Stimulated activated effector memory CD8-positive, alpha-beta T cell treated with anti-CD3 and anti-CD28 coated beads, Interleukin-12 subunit alpha, Interleukin-12 subunit beta, amount 100 ng/mL, for 72 hours (primary cell): ENCODE measurements around the gene TRMT11.
"Not testable (repeated sequence)": the region's sequence is repeated elsewhere in the genome, so short reads cannot be mapped to it uniquely, and the experiment has no call there.

Source experiments
- ATAC-seq: fragments of 150-1000 bp; cut with Tn5 transposase; 2 replicates; pipeline ENCODE4 v1.10.0; 2021
- DNase-seq, 2 donors: peaks; one replicate each; pipeline ENCODE4 v3.0.0; 2021 to 2022; ENCODE audit warnings: low spot score in 2 of 2
- H3K27ac Mint-ChIP-seq: one replicate; pipeline ENCODE4 v1.8.0; 2022; ENCODE audit warnings: mild to moderate bottlenecking, mixed read lengths
- H3K36me3 Mint-ChIP-seq: one replicate; pipeline ENCODE4 v1.8.0; 2022; ENCODE audit warnings: mild to moderate bottlenecking, mixed read lengths
- H3K4me1 Mint-ChIP-seq: one replicate; pipeline ENCODE4 v1.8.0; 2022; ENCODE audit warnings: mixed read lengths
- H3K4me3 Mint-ChIP-seq: one replicate; pipeline ENCODE4 v1.8.0; 2022; ENCODE audit warnings: mild to moderate bottlenecking, mixed read lengths
- H3K9me3 Mint-ChIP-seq: one replicate; pipeline ENCODE4 v1.8.0; 2022; ENCODE audit warnings: mixed read lengths

TRMT11 gene

DNA sequence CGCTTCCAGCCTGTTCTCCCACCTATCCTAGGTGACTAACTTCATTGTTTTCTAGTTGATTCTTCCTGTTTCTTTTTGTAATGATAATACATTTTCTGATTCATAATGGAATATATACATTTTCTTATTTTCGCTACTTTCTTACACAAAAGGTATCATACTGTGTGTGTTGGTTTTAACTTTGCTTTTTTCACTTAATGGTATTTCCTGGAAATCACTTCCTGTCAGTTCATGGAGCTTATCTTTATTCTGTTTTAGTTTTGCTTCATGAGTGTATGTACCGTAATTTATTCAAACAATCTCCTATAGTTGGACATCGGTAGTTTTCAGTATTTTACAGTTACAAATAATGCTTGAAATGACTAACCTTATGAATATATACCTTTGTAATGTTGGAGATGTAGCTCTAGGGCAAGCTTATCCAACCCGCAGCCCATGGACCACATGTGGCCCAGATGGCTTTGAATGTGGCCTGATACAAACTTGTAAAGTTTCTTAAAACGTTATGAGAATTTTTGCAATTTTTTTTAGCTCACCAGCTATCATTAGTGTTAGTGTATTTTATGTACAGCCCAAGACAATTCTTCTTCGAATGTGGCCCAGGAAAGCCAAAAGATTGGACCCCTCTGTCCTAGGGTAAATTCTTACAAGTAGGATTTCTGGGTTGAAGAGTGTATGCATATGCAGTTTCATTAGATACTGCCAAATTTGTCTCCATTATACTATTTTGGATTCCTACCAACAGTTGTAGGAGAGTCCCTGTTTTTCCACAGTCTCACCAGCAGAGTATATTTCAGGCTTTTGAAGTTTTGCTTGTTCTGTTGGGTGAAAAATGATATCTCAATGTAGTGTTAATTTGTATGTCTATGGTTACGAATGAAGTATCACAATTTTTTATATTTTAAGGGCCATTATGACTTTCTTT, 16.7 kb downstream of the TRMT11 start:
- Mint-ChIP-seq H3K9me3 (no peaks in the 10 kb centered on the region), H3K27ac (no peak overlapping the region), H3K4me3 (no peak overlapping the region), H3K4me1 (peaks cover 7% of the 10 kb centered on the region), H3K36me3 (peaks cover 69% of the 10 kb centered on the region)
- DNase-seq (no peak), ATAC-seq (no peak)

DNA sequence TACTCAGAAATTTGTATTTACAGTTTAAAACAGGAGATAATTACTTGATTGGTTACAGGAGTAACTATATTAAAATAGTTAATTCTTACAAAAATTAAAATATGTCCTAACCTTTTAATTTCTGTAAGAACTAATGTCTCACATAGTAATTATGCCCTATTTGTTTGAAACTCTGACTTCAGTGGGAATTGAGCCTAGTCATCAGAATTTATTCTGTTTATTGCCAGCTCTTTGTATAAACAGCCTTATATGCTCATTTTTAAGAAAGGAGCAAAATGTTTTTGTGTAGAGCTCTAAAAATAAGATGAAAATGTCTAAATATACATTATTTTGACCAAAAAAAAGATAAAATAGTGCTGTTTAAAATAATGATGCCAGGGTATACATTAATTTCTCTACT, 21.5 kb downstream of the TRMT11 start:
- Mint-ChIP-seq H3K36me3 (peaks cover 60% of the 10 kb centered on the region), H3K4me1 (peaks cover 2% of the 10 kb centered on the region), H3K4me3 (no peak overlapping the region), H3K27ac (no peak overlapping the region), H3K9me3 (no peaks in the 10 kb centered on the region)
- ATAC-seq (no peak), DNase-seq (no peak)

DNA sequence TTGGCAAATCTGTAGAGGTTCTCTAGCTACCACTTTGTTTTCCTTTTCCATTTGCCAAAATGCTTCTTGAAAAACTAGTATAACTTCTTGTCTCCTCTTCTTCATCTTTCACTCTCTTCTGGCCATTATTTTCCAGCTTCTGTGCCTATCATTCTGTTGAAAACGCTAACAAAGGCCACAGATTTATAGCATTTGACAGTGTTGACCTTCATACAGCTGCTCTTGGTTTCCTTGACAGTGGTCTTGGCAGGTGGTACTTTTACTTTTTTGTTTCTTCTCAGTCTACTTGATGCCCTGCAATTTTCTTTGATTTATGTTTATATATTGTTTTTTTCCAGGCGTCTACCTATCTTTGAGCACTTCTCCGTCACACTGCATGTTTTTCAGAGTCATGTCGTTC, 23.7 kb downstream of the TRMT11 start:
- no peak overlapping the region for H3K4me3 Mint-ChIP-seq
- H3K36me3 Mint-ChIP-seq = peaks cover 72% of the 10 kb centered on the region
- DNase-seq (no peak), ATAC-seq (no peak)
- H3K27ac Mint-ChIP-seq = no peak overlapping the region
- H3K4me1 Mint-ChIP-seq = no peaks in the 10 kb centered on the region
- H3K9me3 Mint-ChIP-seq = no peaks in the 10 kb centered on the region

GRCh38 chr6:126015863-126016262, 29.5 kb downstream of the TRMT11 start:
- H3K4me1 Mint-ChIP-seq = no peaks in the 10 kb centered on the region
- ATAC-seq = no peak
- no peak overlapping the region for H3K27ac Mint-ChIP-seq
- H3K36me3 Mint-ChIP-seq = peaks cover 93% of the 10 kb centered on the region
- no peak overlapping the region for H3K4me3 Mint-ChIP-seq
- H3K9me3 Mint-ChIP-seq = no peaks in the 10 kb centered on the region
- DNase-seq = no peak

GRCh38 chr6:126016591-126016990, 30.3 kb downstream of the TRMT11 start:
- no peaks in the 10 kb centered on the region for H3K4me1 Mint-ChIP-seq
- H3K27ac Mint-ChIP-seq = no peak overlapping the region
- DNase-seq (no peak), ATAC-seq (no peak)
- no peak overlapping the region for H3K4me3 Mint-ChIP-seq
- H3K36me3 Mint-ChIP-seq = peaks cover 93% of the 10 kb centered on the region
- H3K9me3 Mint-ChIP-seq = no peaks in the 10 kb centered on the region

DNA sequence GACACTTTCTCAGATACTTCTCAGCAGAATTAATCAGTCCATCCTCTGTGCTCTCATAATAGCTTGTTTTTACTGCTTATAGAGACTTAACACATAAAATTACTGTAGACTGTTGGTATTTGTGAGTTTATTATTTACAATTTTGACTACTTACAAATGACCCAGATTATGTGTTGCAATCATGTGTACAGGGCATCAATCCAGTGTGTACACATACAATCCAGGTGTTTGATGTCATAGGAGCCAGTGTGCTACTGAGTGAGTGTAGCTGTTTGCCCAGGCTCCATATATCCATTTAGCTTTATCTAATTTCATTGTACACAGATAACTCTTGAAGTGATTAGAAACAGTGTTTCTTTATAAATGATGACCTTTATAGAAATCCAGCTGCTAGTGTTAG, 31.3 kb downstream of the TRMT11 start:
- no peaks in the 10 kb centered on the region for H3K9me3 Mint-ChIP-seq
- no peak overlapping the region for H3K27ac Mint-ChIP-seq
- ATAC-seq (no peak), DNase-seq (no peak)
- peaks cover 93% of the 10 kb centered on the region for H3K36me3 Mint-ChIP-seq
- no peak overlapping the region for H3K4me3 Mint-ChIP-seq
- no peaks in the 10 kb centered on the region for H3K4me1 Mint-ChIP-seq

- Mint-ChIP-seq H3K4me3 (no peak overlapping the region), H3K9me3 (no peaks in the 10 kb centered on the region), H3K27ac (no peak overlapping the region), H3K4me1 (no peaks in the 10 kb centered on the region), H3K36me3 (peaks cover 87% of the 10 kb centered on the region)
- DNase-seq = no peak
- ATAC-seq = no peak
Observed at GRCh38 chr6:126020305-126021050, 34.1 kb downstream of the TRMT11 start.

DNA sequence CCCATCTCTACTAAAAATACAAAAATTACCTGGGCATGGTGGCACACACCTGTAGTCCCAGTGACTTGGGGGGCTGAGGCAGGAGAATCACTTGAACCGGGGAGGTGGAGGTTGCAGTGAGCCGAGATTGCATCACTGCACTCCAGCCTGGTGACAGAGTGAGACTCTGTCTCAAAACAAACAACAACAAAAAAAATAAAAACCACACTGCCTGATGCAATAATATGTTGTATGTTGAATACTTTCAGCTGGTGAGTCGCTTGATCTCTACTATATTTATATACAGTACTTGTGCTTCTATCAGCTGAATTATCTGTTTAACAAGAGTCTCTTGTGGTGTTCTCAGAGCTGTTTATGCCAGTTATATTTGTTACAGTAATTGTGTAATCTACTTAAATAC, 37.1 kb downstream of the TRMT11 start:
- not testable (repeated sequence) for DNase-seq, H3K27ac Mint-ChIP-seq, H3K4me3 Mint-ChIP-seq, ATAC-seq, H3K9me3 Mint-ChIP-seq, H3K4me1 Mint-ChIP-seq
- H3K36me3 Mint-ChIP-seq = peaks cover 79% of the 10 kb centered on the region

DNA sequence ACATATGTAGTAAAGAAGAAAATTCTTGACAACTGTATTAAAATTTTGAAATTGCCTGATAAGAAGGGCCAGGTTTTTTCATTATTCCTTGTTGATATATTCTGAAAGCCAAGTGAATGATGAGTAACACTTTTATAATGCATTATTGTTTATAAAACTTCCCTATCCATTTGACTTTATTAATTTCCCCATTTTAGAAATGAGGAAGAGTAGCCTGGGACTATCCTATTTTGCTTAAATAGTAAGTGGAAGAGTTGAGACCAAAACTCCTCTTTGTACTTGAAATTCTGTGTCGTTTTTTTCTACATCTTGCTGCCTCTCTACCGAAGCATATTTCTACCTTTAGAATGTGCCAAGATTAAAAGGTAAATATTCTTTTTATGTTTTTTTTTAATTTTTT, 39.7 kb downstream of the TRMT11 start:
- ATAC-seq = no peak
- DNase-seq = no peak
- H3K9me3 Mint-ChIP-seq = no peaks in the 10 kb centered on the region
- H3K36me3 Mint-ChIP-seq = peaks cover 67% of the 10 kb centered on the region
- H3K4me3 Mint-ChIP-seq = no peak overlapping the region
- H3K27ac Mint-ChIP-seq = no peak overlapping the region
- no peaks in the 10 kb centered on the region for H3K4me1 Mint-ChIP-seq

- Mint-ChIP-seq H3K4me3 (no peak overlapping the region), H3K9me3 (no peaks in the 10 kb centered on the region), H3K4me1 (no peaks in the 10 kb centered on the region), H3K27ac (no peak overlapping the region), H3K36me3 (peaks cover 57% of the 10 kb centered on the region)
- DNase-seq (no peak), ATAC-seq (no peak)
Observed at GRCh38 chr6:126027601-126028000, 41.3 kb downstream of the TRMT11 start.

DNA sequence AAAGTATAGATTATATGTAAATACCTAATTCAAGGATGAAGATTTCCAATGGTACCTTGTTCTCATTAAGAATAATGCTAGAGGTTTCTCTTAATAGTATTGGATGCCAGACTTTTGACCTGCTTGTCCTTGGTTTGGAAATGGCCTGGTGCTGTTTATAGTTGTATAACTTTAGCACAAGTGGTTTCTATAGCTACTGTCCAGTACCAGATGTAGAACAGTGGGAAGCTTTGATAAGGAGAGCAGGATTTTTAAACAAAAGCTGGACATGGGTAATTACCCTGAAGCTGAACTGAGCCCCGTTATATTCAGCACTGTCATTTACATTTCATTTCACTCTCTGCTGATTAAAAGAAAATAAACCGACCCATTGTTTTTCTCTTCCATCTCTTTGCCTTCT, 43.7 kb downstream of the TRMT11 start:
- no peak for ATAC-seq
- no peak overlapping the region for H3K4me3 Mint-ChIP-seq
- H3K27ac Mint-ChIP-seq = no peak overlapping the region
- H3K4me1 Mint-ChIP-seq = no peaks in the 10 kb centered on the region
- peaks cover 45% of the 10 kb centered on the region for H3K36me3 Mint-ChIP-seq
- H3K9me3 Mint-ChIP-seq = no peaks in the 10 kb centered on the region
- DNase-seq = no peak

GRCh38 chr6:126033696-126034095, 47.4 kb downstream of the TRMT11 start:
- H3K36me3 Mint-ChIP-seq = peaks cover 41% of the 10 kb centered on the region
- DNase-seq (no peak), ATAC-seq (peak; percentile 28)
- no peak overlapping the region for H3K27ac Mint-ChIP-seq
- no peaks in the 10 kb centered on the region for H3K4me1 Mint-ChIP-seq
- H3K9me3 Mint-ChIP-seq = no peaks in the 10 kb centered on the region
- no peak overlapping the region for H3K4me3 Mint-ChIP-seq

DNA sequence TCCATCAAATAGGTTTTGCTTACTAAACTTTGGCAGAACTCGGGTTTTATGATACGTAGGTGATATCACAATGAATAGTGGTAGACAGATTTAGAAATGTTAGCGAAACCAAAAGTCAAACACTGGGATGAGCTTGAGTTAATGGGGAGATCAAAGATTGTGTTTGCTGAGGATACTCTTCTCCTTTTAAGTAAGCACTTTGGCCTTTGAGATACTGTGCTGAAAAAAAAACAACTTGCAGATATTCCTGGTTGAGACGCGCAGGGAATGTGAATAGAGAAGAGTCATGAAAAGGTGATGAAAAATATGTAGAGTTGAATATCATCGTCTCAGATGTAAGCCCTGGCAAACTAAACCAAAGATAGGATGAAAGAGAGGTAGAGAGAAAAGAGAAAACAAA, 48.3 kb downstream of the TRMT11 start:
- Mint-ChIP-seq H3K36me3 (peaks cover 51% of the 10 kb centered on the region), H3K4me1 (no peaks in the 10 kb centered on the region)
- no peak for DNase-seq

GRCh38 chr6:126035764-126036163, 49.4 kb downstream of the TRMT11 start:
- no peaks in the 10 kb centered on the region for H3K4me1 Mint-ChIP-seq
- no peak overlapping the region for H3K27ac Mint-ChIP-seq
- H3K4me3 Mint-ChIP-seq = no peak overlapping the region
- ATAC-seq = no peak
- no peak for DNase-seq
- H3K36me3 Mint-ChIP-seq = peaks cover 52% of the 10 kb centered on the region
- H3K9me3 Mint-ChIP-seq = no peaks in the 10 kb centered on the region

More for the DNA sequence above, 48.3 kb downstream of the TRMT11 start:
- H3K4me3 Mint-ChIP-seq = no peak overlapping the region
- no peaks in the 10 kb centered on the region for H3K9me3 Mint-ChIP-seq
- no peak for ATAC-seq
- H3K27ac Mint-ChIP-seq = no peak overlapping the region

DNA sequence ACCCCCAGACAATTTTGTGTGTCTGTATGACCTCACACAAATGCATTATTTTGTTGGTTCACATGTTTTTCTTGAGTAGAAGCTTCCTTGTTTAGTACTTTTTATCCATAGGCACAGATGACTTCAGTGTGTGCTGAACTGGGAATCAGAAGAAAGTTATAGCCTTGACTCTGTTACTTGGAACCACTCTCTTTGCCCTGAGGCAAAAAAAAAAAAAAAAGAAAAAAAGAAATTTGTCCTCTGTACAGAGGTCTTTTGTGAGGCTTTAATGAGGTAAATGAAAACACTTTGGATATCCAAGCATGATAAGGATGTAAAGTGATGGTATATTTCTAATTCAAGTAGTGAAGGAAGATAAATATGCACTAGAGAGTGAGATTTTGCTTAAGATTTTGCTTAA, 51.9 kb downstream of the TRMT11 start:
- no peak for ATAC-seq
- no peak overlapping the region for H3K27ac Mint-ChIP-seq

GRCh38 chr6:126039284-126039683, 52.9 kb downstream of the TRMT11 start:
- H3K36me3 Mint-ChIP-seq = peaks cover 59% of the 10 kb centered on the region
- H3K9me3 Mint-ChIP-seq = no peaks in the 10 kb centered on the region
- H3K4me3 Mint-ChIP-seq = no peak overlapping the region
- ATAC-seq (no peak), DNase-seq (no peak)
- H3K27ac Mint-ChIP-seq = no peak overlapping the region
- no peaks in the 10 kb centered on the region for H3K4me1 Mint-ChIP-seq

More for the DNA sequence above, 51.9 kb downstream of the TRMT11 start:
- no peak for DNase-seq
- Mint-ChIP-seq H3K9me3 (no peaks in the 10 kb centered on the region), H3K36me3 (peaks cover 59% of the 10 kb centered on the region), H3K4me3 (no peak overlapping the region), H3K4me1 (no peaks in the 10 kb centered on the region)
